Head of caudate nucleus (tissue), 42 donors: ENCODE data around the gene COL23A1.

Source experiments
- DNase-seq, 42 donors: peaks; one replicate each; pipeline versions ENCODE4 v3.0.0 to v3.0.0-alpha.2; 2020 to 2021; ENCODE audit warnings: mixed read lengths in 7 of 42
- intact Hi-C: fragments of 100-400 bp; cut with DNase I; formaldehyde crosslinking; loops from one replicate; pipeline ENCODE4 v1.15.0; 2022

The COL23A1 gene

DNA sequence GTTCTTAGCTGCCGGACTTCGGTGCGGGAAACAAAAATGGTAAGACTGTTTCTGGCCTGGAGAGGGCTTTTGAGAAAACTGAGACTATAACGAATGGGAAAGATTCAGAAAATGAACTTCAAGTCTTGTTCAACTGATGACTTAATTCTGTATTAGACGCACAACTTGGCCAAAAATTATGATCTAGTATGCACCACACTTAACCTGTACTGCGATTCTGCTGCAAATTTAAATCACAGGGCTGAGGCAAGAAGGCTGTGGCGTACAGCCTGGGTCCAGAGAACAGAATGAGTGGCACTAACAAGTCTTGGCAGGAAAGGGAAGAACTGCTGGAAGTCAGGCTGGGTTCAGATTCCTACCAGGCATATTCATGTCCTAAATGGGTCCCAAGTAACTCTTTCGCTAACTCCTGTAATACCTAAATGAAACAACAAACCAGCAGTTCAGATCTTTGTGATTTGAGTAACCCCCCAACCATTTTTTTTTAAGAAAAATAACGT lies 781 bp upstream of the COL23A1 start:
- intact Hi-C loops, result no loop called here

DNA sequence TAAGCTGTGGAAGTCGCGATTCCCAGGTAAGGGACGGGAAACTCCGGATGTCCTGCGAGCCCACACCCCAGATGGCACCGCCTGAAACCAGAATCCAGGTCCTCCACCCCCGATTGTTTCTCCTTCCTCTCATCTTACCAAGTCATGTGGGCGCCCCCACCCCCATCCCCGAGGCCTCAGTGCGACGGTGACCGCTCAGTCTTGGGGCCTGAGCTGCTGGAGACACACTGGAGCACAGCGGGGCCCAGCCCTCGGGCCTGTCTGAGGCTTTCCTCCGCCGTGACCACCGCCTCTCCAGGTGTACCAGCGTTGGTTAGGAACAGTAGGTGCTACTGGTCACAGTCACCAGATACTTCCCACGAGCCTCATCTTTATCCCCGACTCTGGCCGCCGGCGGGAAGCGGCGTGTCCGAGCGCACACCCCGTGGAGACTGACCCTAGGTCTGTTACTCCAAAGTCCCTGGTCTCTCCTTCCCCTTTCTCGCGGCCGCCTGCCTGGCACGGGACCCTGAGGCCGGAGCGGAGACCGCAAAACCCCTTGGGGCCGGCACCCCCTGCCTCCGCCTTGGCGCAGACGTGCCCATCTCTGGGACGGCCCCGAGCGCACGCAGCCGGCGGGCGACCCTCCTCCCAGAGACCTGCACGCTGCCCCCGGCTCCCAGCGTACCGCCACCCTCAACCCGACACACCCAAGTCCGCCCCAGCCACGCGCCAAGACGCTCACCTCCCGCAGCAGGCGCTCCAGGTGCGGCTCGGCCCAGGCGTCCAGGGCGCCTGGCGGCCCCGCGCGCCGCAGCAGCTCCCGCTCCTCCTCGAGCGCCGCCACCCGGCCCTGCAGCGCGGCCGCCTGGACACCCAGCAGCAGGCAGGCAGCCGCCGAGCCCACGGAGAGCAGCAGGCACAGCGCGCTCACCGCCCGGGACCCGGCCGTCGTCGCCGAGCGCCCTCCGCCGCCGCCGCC lies 733 bp downstream of the COL23A1 start:
- DNase-seq, result peak in 7 of 42 donors; percentile 7 to 43 (median 18)
- intact Hi-C loops, result loop anchor here (10.0 kb wide), 1 partner anchor 305 kb away; no protein-coding TSS in a partner anchor

More for the DNA sequence above, 781 bp upstream of the COL23A1 start:
- DNase-seq, result no peak

DNA sequence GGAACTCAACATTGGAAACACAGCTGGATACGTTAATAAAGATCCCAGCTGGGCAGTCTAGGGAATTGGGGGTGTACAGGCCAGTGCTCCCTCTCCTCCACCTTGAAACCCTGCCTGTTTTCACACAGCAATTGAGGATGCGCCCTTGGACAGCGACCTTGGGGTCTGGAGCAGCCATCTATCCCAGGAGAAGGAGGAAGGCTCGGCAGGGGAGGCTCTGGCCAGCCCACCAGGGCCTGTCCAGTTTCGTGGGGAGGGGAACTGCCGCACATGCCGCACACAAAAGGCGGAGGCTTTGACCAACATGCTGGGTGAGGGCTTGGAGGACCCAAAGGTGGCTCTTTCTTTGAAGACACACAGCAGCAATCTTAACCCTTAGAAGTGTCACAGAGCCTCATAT lies 1.4 kb downstream of the COL23A1 start:
- DNase-seq, result no peak
- intact Hi-C loops, result loop anchor here (10.0 kb wide), 1 partner anchor 304 kb away; no protein-coding TSS in a partner anchor

DNA sequence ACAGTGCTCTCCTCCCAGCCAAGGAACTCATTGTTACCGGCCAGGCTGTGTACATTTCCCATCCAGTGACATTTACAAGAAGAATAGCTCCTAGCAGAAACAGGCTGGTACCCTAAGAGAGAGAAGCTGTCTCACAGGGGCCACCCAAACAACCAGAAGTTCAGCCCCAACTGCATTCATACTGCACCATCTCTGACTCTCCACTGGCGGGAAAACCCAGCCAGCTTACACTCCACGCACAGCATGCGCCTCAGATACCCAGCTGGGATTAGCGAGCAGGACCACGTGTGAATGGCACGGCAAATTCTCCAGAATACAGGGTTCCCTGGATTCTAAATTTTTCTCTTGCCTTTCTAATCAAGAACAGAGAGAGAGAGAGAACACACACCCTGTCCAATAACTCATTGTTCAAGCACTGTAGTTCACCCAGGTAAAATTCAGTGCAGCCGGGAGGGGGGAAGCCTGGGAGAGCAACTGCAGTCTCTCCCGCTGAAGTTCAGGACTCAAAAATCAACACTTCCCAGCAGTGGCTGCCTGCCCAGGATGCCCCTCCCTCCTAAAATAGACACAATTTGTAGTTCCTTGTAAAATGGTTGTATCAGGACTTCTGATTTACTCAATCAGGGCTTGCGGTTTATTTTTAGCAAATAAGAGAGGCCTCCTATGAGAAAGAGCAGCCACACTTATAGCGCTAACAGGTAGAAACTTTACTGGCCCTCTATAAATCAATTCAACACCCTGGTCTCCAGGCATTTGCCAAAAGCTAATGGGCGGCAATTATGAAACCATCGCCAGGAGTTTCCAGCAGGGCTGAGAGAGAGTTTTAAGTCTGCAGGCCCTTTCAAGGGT lies 2.2 kb downstream of the COL23A1 start:
- DNase-seq, result no peak
- intact Hi-C loops, result loop anchor here (10.0 kb wide), 1 partner anchor 303 kb away; no protein-coding TSS in a partner anchor

DNA sequence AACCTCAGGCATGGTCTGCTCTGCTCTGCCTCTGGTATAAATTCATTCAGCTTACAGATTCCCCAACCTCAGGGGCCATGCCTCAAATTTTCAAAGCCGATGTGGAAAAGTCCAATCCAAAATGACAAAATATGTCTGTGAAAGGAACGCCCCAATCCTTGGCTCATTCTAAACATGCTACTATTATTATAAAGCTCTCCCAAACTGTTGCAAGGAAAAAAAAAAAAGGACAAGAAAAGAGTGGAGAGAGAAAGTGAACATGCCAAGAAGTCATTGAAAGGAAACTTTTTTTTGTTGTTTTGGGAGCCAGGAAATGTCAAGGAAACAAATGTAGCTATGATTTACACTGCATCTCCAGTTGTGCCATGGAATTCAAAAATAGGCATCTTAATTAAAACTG lies 3.8 kb downstream of the COL23A1 start:
- intact Hi-C loops, result loop anchor here (10.0 kb wide), 1 partner anchor 302 kb away; no protein-coding TSS in a partner anchor

DNA sequence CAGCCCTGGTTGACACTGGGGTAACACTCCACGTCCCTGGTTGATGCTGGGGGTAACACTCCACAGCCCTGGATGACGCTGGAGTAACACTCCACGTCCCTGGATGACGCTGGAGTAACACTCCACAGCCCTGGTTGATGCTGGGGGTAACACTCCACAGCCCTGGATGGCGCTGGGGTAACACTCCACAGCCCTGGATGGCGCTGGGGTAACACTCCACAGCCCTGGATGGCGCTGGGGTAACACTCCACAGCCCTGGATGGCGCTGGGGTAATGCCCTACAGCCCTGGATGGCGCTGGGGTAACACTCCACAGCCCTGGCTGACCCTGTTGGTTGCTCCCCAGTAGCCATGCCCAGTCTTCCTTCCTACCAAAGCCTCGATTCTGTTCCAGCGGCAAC lies 4.8 kb downstream of the COL23A1 start:
- peak in 24 of 42 donors; percentile 20 to 80 (median 38) for DNase-seq
- intact Hi-C loops, result loop anchor here (10.0 kb wide), 1 partner anchor 301 kb away; no protein-coding TSS in a partner anchor

More for the DNA sequence above, 3.8 kb downstream of the COL23A1 start:
- DNase-seq, result no peak

DNA sequence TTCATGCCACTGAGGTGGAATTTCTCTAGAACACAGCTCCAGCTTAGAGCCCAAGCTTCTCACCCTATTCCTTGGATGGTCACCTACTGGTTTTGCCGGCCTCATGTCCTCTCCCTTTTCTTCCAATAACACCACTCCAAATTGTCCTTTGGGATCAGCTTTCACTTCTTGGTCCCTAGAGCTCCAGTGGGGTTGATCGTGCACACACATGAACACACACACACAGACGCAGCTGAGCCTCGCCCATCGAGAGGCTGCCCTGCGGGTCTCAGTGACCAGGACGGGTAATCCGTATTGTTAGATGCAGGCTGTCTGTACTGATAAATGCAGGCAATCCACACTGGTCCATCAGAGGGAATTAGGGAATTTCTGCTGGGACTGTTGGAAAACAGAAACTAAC lies 6.9 kb downstream of the COL23A1 start:
- intact Hi-C loops, result loop anchor here (10.0 kb wide), 1 partner anchor 298 kb away; no protein-coding TSS in a partner anchor

DNA sequence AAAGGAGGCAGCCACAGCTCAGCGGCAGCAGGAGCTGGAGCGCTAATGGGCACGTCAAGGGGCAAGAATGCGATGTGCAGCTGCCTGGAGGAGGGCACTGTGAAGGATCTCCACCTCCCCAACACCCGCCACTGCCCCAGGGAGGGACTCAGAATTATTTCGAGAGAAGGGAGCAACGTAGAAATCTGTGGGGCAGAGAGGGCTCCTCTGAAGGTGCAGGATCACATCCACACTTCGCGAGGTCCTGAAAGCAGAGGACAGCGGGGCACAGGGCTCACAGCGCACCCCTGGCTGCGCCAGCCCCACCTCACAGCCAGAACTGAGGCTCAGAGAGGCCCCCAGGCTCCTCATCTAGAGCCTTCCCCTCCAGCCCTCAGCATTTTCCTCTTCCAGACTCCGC lies 7.9 kb downstream of the COL23A1 start:
- peak in 1 of 42 donors; percentile 13 for DNase-seq
- intact Hi-C loops, result loop anchor here (10.0 kb wide), 1 partner anchor 297 kb away; no protein-coding TSS in a partner anchor

More for the DNA sequence above, 6.9 kb downstream of the COL23A1 start:
- DNase-seq, result peak in 1 of 42 donors; percentile 8

DNA sequence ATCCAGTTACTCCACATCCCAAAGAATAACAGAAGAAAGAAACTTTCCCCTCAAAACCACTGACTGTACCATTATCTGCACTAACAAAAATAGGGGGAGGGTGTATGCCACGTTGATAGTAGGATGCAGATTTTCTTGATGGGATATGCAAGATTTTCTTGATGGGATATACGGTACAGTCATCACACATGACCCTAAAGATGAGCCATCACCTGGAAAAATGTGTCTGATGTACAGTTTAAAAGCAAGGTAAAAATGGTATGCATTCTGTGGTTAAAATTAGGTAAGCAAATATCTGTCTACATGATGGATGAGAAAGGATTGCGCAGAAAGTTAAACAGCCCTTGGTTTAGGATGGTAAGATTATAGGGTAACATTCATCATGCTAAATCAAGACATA lies 8.6 kb downstream of the COL23A1 start:
- intact Hi-C loops, result loop anchor here (10.0 kb wide), 1 partner anchor 297 kb away; no protein-coding TSS in a partner anchor
- DNase-seq, result no peak

DNA sequence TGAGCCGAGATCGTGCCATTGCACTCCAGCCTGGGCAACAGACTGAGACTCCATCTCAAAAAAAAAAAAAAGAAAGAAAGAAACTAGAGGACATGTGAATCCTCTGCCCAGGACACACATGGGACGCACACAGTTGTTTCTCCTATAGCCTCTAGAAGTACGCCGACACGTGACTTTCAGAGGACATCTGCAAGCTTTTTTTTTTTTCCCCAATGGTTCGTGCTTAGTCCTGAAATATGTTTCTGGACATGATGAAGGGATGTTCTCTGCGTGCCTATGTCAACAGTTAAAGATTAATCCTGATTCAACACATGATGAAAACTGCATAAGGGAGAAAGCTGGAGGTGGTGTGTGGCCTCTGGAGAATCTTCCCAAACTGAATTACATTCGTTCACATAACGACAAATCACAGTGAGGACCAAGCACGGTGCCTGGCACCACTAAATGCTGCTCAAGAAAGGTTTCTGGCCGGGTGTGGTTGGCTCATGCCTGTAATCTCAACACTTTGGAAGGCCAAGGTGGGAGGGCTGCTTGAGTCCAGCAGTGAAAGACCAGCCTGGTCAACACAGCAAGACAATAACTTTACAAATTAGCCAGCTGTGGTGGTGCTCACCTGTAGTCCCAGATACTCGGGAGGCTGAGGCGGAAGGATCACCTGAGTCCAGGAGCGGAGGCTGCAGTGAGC lies 9.8 kb downstream of the COL23A1 start:
- DNase-seq, result peak in 2 of 42 donors; percentile 10 to 22
- intact Hi-C loops, result loop anchor here (10.0 kb wide), 1 partner anchor 296 kb away; no protein-coding TSS in a partner anchor

DNA sequence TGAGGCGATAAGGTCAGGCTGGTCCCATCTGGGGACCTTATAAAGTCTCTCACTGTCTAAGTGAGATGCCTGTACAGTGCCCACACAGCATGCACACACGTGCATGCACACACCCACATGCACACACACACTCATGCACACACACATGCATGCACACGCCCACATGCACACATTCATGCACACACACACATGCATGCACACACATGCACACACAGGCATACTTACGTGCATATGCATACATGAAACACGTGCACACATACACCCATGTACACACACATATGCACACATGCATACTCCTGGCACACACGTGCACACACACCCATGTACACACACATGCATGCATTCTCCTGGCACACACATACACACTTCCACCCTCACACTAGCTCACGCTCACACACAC lies 12.2 kb downstream of the COL23A1 start:
- DNase-seq, result peak in 2 of 42 donors; percentile 2 to 18
- intact Hi-C loops, result no loop called here

DNA sequence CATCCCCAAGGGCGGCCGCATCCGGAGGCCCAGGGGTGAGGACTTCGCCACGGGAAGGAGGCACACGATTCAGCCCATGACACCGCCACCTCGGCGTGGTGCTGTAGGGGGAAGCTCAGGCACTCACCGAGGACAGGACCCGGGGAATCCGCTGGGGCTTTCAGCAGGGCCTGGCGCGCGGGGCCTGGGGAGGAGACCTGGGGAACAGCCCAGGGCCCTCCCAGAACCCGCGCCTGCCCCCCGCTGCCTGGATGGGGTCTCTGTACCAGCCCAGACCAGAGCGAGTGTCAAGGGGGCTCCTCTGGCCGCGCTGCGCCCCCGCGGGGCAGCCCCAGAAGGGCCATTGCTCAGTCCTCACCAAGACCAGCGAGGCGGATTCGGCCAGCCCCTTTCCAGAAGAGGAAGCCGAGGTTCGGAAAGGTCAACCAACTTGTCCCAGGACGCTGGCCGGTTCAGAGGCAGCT lies 12.8 kb downstream of the COL23A1 start:
- DNase-seq, result peak in 3 of 42 donors; percentile 7 to 39 (median 19)
- intact Hi-C loops, result no loop called here

DNA sequence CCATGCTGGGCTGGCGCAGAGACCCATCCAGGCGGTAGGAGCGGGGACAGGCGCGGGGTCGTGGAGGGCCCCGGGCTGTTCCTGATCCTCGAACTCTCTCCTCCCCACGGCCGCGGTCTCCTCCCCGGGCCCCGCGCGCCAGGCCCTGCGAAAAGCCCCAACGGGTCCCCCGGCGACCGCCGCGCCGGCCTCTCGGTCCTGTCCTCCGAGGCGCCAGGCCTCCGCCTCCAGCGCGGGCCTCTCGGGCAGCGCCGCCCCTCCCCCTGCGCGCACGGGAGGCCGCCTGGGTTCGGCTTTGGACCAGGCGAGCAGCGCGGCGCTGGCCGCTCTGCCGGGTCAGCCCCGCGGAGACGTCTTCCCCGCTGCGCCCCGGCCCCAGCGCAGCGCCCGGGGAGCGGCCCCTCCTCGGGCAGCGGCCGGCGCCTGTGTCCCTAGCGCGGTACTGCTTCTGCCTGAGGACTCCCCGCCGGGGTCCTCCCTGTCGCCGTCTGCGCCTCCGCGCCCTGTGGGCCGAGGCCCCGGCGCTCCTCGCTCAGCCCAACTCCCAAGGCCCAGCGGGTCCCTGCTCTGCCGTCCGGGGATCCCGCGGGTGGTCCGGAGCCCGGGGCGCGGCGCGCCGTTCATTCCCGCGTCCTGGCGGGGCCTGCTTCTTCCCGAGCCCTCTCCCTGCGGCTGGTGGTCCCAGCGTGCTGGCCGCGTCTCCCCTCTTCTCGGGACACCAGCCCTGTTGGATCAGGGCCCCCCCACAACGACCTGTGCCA lies 13.4 kb downstream of the COL23A1 start:
- intact Hi-C loops, result no loop called here
- DNase-seq, result peak in 4 of 42 donors; percentile 5 to 38 (median 24)

DNA sequence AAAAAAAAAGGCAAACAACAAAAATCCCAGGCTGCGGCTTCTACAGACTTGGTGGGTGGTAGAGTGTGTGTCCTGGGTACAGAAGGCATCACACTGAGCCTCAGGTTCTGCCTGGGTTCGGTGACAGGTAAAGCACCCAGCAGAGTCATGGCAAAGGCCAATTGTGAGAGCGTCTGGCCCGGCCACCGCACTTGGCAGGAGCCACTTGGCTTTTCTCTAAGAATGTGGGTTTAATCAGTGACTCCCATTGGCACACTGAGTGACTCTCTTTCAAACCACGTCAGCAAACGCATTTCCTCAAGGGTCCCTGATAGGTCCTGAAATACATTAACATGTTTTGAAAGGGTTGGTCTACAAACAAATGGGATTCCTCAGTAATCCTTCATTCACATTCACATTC lies 17.0 kb downstream of the COL23A1 start:
- DNase-seq, result peak in 2 of 42 donors; percentile 18 to 34
- intact Hi-C loops, result no loop called here

DNA sequence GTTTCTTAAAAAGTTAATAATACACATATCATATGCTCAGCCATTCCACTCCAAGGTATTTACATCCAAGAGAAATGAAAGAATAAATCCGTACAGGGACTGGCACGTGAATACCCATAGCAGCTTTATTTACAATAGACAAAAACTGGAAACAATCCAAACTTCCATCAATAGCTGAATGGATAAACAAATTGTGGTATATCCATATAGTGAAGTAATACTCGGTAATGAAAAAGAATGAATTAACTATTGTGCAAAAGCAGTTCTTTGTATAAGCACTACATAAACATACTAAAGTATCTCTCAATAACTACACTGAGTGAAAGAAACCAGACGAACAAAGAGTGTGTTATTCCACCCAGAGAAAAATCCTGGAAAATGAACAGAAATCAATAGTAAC lies 17.6 kb downstream of the COL23A1 start:
- no peak for DNase-seq
- intact Hi-C loops, result no loop called here

DNA sequence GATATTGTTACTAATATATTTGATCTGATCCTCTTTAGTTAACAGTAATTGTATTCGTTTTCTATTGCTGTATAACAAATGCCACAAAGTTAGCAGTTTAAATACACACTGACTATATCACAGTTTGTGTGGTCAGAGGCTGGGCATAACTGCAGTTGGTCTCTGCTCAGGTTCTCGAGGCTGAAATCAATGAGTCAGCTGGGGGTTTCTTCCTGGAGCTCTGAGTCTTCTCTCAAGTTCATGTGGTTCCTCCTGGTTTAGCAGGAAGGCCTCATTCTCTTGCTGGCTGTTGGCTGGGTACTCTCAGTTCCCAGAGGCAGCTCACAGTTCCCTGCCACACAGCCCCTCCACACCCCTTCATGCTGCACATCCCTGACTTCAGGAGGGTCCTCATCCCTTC lies 20.7 kb downstream of the COL23A1 start:
- no peak for DNase-seq
- intact Hi-C loops, result no loop called here

DNA sequence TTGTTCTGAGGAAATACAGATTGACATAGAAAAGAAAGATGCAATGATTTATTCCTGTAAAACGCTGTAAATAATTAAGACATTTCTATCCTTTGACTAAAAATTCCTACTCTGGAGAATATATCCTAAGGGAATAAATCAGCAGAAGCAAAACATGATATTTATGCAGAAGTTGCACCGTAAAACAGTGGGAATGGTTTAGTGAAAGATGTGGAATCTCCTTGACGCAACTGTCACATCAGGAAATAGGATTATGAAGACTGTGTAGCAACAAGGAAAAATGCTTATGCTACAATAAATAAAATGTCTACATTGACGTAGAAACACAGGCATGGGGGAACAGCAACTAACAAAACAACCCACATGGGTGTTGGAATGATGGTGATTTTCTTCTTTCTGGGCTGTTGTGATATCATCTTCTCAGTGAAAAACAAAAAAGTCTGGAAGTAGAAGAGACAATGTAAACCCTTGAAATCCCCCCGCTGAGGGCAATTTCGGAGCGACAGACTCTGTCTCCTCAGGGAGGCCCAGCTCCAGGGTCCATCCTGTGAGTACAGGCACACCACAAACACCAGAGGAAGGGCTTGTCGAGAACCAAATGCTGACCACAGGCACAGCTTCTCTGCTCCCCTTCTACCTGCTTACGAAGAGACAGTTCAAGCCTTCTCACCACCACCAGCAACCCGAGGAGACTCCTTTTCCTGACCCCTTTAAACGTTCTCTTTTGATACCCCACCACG lies 25.2 kb downstream of the COL23A1 start:
- intact Hi-C loops, result no loop called here
- DNase-seq, result no peak
